ENCODE data around the gene MUC2. TPM values are rescaled to one million over a fixed set of nuclear protein-coding genes. Genes with fewer than 3 reads are reported as not detected.

Gene MUC2
- total RNA-seq, 1 donor from 2014 or later, result not detected

GRCh38 chr11:1062075-1062820, 12.4 kb upstream of the MUC2 start:
- Mint-ChIP-seq H3K27ac (ENCODE audit: unreplicated experiment) (no peak overlapping the region), H3K27me3 (ENCODE audit: low read depth, unreplicated experiment) (peaks cover 22% of the 10 kb centered on the region), H3K4me3 (ENCODE audit: unreplicated experiment) (no peak overlapping the region), H3K9me3 (ENCODE audit: unreplicated experiment) (peaks cover 15% of the 10 kb centered on the region), H3K4me1 (ENCODE audit: low read depth, unreplicated experiment) (peaks cover 6% of the 10 kb centered on the region), H3K36me3 (ENCODE audit: low read depth, unreplicated experiment) (peaks cover 2% of the 10 kb centered on the region)
- Histone ChIP-seq H3K4me2 (ENCODE audit: low read length) (no peak overlapping the region), H3K79me2 (ENCODE audit: insufficient read depth, low read length) (no peaks in the 10 kb centered on the region), H3K36me3 (ENCODE audit: insufficient read depth, low read length) (no peaks in the 10 kb centered on the region), H3K9me3 (ENCODE audit: insufficient read depth, low read depth, low read length) (peaks cover 9% of the 10 kb centered on the region), H3K9ac (ENCODE audit: low read length) (no peak overlapping the region), H2AFZ (ENCODE audit: low read depth, low read length) (no peak overlapping the region), H4K20me1 (ENCODE audit: insufficient read depth, low read length) (no peaks in the 10 kb centered on the region), H3K4me3 (ENCODE audit: insufficient read depth, low read depth, low read length) (no peak overlapping the region), H3K27me3 (ENCODE audit: insufficient read depth, low read length) (peaks cover 4% of the 10 kb centered on the region), H3K4me1 (ENCODE audit: insufficient read depth, low read length) (peaks cover 15% of the 10 kb centered on the region), H3K27ac (ENCODE audit: low read depth, low read length) (no peak overlapping the region)
- TF ChIP-seq EZH2 (IDR thresholded peaks at IDR 0.05; ENCODE audit: insufficient read depth, low read length), result no peak
- TF ChIP-seq CTCF (IDR thresholded peaks at IDR 0.05; ENCODE audit: insufficient read depth, low read depth, low read length), result no peak
- no peak for DNase-seq (ENCODE audit: low read depth)
- FAIRE-seq, result no peak

GRCh38 chr11:1064167-1064566, 10.5 kb upstream of the MUC2 start:
- Histone ChIP-seq H3K4me1 (ENCODE audit: insufficient read depth, low read length) (peaks cover 15% of the 10 kb centered on the region), H3K27ac (ENCODE audit: low read depth, low read length) (no peak overlapping the region), H3K9ac (ENCODE audit: low read length) (no peak overlapping the region), H3K79me2 (ENCODE audit: insufficient read depth, low read length) (no peaks in the 10 kb centered on the region), H3K36me3 (ENCODE audit: insufficient read depth, low read length) (no peaks in the 10 kb centered on the region), H3K27me3 (ENCODE audit: insufficient read depth, low read length) (peaks cover 4% of the 10 kb centered on the region), H2AFZ (ENCODE audit: low read depth, low read length) (no peak overlapping the region), H4K20me1 (ENCODE audit: insufficient read depth, low read length) (no peaks in the 10 kb centered on the region), H3K4me2 (ENCODE audit: low read length) (no peak overlapping the region), H3K9me3 (ENCODE audit: insufficient read depth, low read depth, low read length) (peaks cover 9% of the 10 kb centered on the region), H3K4me3 (ENCODE audit: insufficient read depth, low read depth, low read length) (no peak overlapping the region)
- peaks cover 22% of the 10 kb centered on the region for H3K27me3 Mint-ChIP-seq (ENCODE audit: low read depth, unreplicated experiment)
- H3K36me3 Mint-ChIP-seq (ENCODE audit: low read depth, unreplicated experiment), result no peaks in the 10 kb centered on the region
- H3K4me1 Mint-ChIP-seq (ENCODE audit: low read depth, unreplicated experiment), result peaks cover 6% of the 10 kb centered on the region
- TF ChIP-seq CTCF (IDR thresholded peaks at IDR 0.05; ENCODE audit: insufficient read depth, low read depth, low read length) (no peak), EZH2 (IDR thresholded peaks at IDR 0.05; ENCODE audit: insufficient read depth, low read length) (no peak)
- H3K9me3 Mint-ChIP-seq (ENCODE audit: unreplicated experiment), result peaks cover 13% of the 10 kb centered on the region
- DNase-seq (ENCODE audit: low read depth), result peak; percentile 53
- H3K4me3 Mint-ChIP-seq (ENCODE audit: unreplicated experiment), result no peak overlapping the region
- no peak overlapping the region for H3K27ac Mint-ChIP-seq (ENCODE audit: unreplicated experiment)
- FAIRE-seq, result no peak

Data from astrocyte (in vitro differentiated cells and primary cell).